ENCODE measurements around the gene WNT6. TPM values are rescaled to one million over a fixed set of nuclear protein-coding genes. Genes with fewer than 3 reads are reported as not detected.

Gene WNT6
- total RNA-seq, 1 donor from 2014 or later = not detected

GRCh38 chr2:218910741-218911140 is 51.1 kb downstream of the WNT6 start:
- no peak for FAIRE-seq
- no peak for DNase-seq (ENCODE audit: low spot score in 2 of 2)

GRCh38 chr2:218920504-218920903 is 60.9 kb downstream of the WNT6 start:
- FAIRE-seq (no peak), DNase-seq (ENCODE audit: low spot score in 2 of 2) (no peak)

Small RNAs within 50 kb of the gene (small RNA-seq; reads per million reads assigned to genes)
- not detected for gene RNU6-642P

Other genes with a start within 250 kb of the WNT6 start
- 11.4 TPM for gene ZNF142, start 200.2 kb upstream of the WNT6 start, total RNA-seq
- 28.9 TPM for gene BCS1L, start 200.1 kb upstream of the WNT6 start, total RNA-seq
- 28.1 TPM for gene RNF25, start 187.8 kb upstream of the WNT6 start, total RNA-seq
- gene STK36, start 187.7 kb upstream of the WNT6 start, total RNA-seq = 16.7 TPM
- gene TTLL4, start 149.0 kb upstream of the WNT6 start, total RNA-seq = 9.8 TPM
- gene CYP27A1, start 77.7 kb upstream of the WNT6 start, total RNA-seq = 2.9 TPM
- gene PRKAG3, start 28.0 kb upstream of the WNT6 start, total RNA-seq = not detected
- not detected for gene WNT10A, start 21.0 kb downstream of the WNT6 start, total RNA-seq
- 5.3 TPM for gene CDK5R2, start 99.9 kb downstream of the WNT6 start, total RNA-seq
- not detected for gene FEV, start 125.4 kb downstream of the WNT6 start, total RNA-seq
- not detected for gene CRYBA2, start 133.6 kb downstream of the WNT6 start, total RNA-seq
- gene CFAP65, start 181.7 kb downstream of the WNT6 start, total RNA-seq = 0.82 TPM
- 0.41 TPM for gene IHH, start 201.1 kb downstream of the WNT6 start, total RNA-seq

Data from frontal cortex (tissue), 4 donors.